H9 (cell line): ENCODE results near the gene MAML3. TPM values are rescaled to one million over a fixed set of nuclear protein-coding genes. Genes with fewer than 3 reads are reported as not detected.

ENCODE experiments used
- DNase-seq: peaks from one replicate; pipeline ENCODE4 v3.0.0-alpha.2; 2017
- H2AFZ ChIP-seq: one replicate; pipeline ENCODE4 v1.6.1; 2013; ENCODE audit warnings: mild to moderate bottlenecking, low read length, control low read depth, moderate library complexity
- H2AK5ac ChIP-seq: 2 replicates; pipeline ENCODE4 v1.6.1; 2013; ENCODE audit warnings: low read length, control low read depth, mixed read lengths; ENCODE audit not compliant: insufficient read length
- H2BK120ac ChIP-seq: one replicate; pipeline ENCODE4 v1.6.1; 2013; ENCODE audit warnings: low read depth, mild to moderate bottlenecking, low read length, control low read depth, inconsistent platforms; ENCODE audit not compliant: poor library complexity, severe bottlenecking
- H2BK12ac ChIP-seq: 2 replicates; pipeline ENCODE4 v1.6.1; 2013; ENCODE audit warnings: low read length, control low read depth, mixed read lengths, low read depth; ENCODE audit not compliant: insufficient read length
- H2BK15ac ChIP-seq: 2 replicates; pipeline ENCODE4 v1.6.1; 2013; ENCODE audit warnings: low read depth, low read length, control low read depth
- H2BK20ac ChIP-seq: one replicate; pipeline ENCODE4 v1.6.1; 2013; ENCODE audit warnings: low read depth, mild to moderate bottlenecking, low read length, control low read depth, inconsistent platforms; ENCODE audit not compliant: poor library complexity, severe bottlenecking
- H2BK5ac ChIP-seq: 2 replicates; pipeline ENCODE4 v1.6.1; 2013; ENCODE audit warnings: low read length, control low read depth, mixed read lengths; ENCODE audit not compliant: insufficient read length
- H3K14ac ChIP-seq: 2 replicates; pipeline ENCODE4 v1.6.1; 2013; ENCODE audit warnings: low read length, control low read depth; ENCODE audit not compliant: insufficient read depth
- H3K18ac ChIP-seq: 2 replicates; pipeline ENCODE4 v1.6.1; 2013; ENCODE audit warnings: low read depth, mild to moderate bottlenecking, mixed read lengths, low read length, control low read depth; ENCODE audit not compliant: insufficient read length
- H3K23ac ChIP-seq: 2 replicates; pipeline ENCODE4 v1.6.1; 2013; ENCODE audit warnings: low read length, control low read depth, mixed read lengths, low read depth; ENCODE audit not compliant: insufficient read length
- H3K23me2 ChIP-seq: 2 replicates; pipeline ENCODE4 v1.6.1; 2013; ENCODE audit warnings: low read depth, mild to moderate bottlenecking, mixed read lengths, low read length, control low read depth; ENCODE audit not compliant: insufficient read length, poor library complexity, severe bottlenecking
- H3K27ac ChIP-seq: 2 replicates; pipeline ENCODE4 v1.5.1; 2013; ENCODE audit warnings: low read length, control low read depth, mixed read lengths, low read depth; ENCODE audit not compliant: insufficient read length
- H3K27me3 ChIP-seq: 2 replicates; pipeline ENCODE4 v1.6.1; 2013; ENCODE audit warnings: low read length, control low read depth, inconsistent platforms; ENCODE audit not compliant: insufficient read depth
- H3K4ac ChIP-seq: 2 replicates; pipeline ENCODE4 v1.6.1; 2013; ENCODE audit warnings: low read depth, mild to moderate bottlenecking, control low read depth, inconsistent platforms, low read length, moderate library complexity
- H3K4me1 ChIP-seq: 2 replicates; pipeline ENCODE4 v1.6.1; 2013; ENCODE audit warnings: low read length, control low read depth, inconsistent platforms; ENCODE audit not compliant: insufficient read depth
- H3K4me2 ChIP-seq: 2 replicates; pipeline ENCODE4 v1.6.1; 2013; ENCODE audit warnings: low read length, control low read depth, mixed read lengths; ENCODE audit not compliant: insufficient read length, insufficient read depth
- H3K56ac ChIP-seq: 2 replicates; pipeline ENCODE4 v1.6.1; 2013; ENCODE audit warnings: low read depth, mild to moderate bottlenecking, mixed read lengths, low read length, control low read depth; ENCODE audit not compliant: insufficient read length
- H3K79me1 ChIP-seq: 2 replicates; pipeline ENCODE4 v1.6.1; 2013; ENCODE audit warnings: low read depth, mild to moderate bottlenecking, moderate library complexity, low read length, control low read depth, inconsistent platforms; ENCODE audit not compliant: insufficient read depth, poor library complexity, severe bottlenecking
- H3K79me2 ChIP-seq: 2 replicates; pipeline ENCODE4 v1.6.1; 2013; ENCODE audit warnings: low read length, control low read depth, inconsistent platforms; ENCODE audit not compliant: insufficient read depth
- H3K9ac ChIP-seq: 2 replicates; pipeline ENCODE4 v1.6.1; 2013; ENCODE audit warnings: low read length, control low read depth, mixed read lengths; ENCODE audit not compliant: insufficient read length; ENCODE audit errors: extremely low read depth
- H3K9me3 ChIP-seq: one replicate; pipeline ENCODE4 v1.6.1; 2013; ENCODE audit warnings: low read depth, low read length, inconsistent platforms; ENCODE audit not compliant: control insufficient read depth
- H3T11ph ChIP-seq: one replicate; pipeline ENCODE4 v1.6.1; 2013; ENCODE audit warnings: mild to moderate bottlenecking, low read length, control low read depth, inconsistent platforms
- H4K20me1 ChIP-seq: one replicate; pipeline ENCODE4 v1.6.1; 2013; ENCODE audit not compliant: control insufficient read depth, insufficient read length, insufficient read depth
- H4K5ac ChIP-seq: 2 replicates; pipeline ENCODE4 v1.6.1; 2013; ENCODE audit warnings: low read depth, mild to moderate bottlenecking, mixed read lengths, low read length, control low read depth; ENCODE audit not compliant: insufficient read length
- H4K8ac ChIP-seq: replicated peaks from 2 replicates; pipeline ENCODE4 v1.6.1; 2013; ENCODE audit warnings: low read length, control low read depth, mixed read lengths, low read depth; ENCODE audit not compliant: insufficient read length
- H4K91ac ChIP-seq: 2 replicates; pipeline ENCODE4 v1.6.1; 2013; ENCODE audit warnings: low read depth, mild to moderate bottlenecking, moderate library complexity, mixed read lengths, low read length, control low read depth; ENCODE audit not compliant: insufficient read length
- H3K27ac Mint-ChIP-seq, 3 experiments: 2 replicates in 2 of 3; 3 replicates in 1 of 3; pipeline ENCODE4 v1.8.0; 2020 to 2021; ENCODE audit warnings: mixed read lengths in 3 of 3, mild to moderate bottlenecking in 1 of 3, moderate library complexity in 1 of 3
- H3K27me3 Mint-ChIP-seq: 2 replicates; pipeline ENCODE4 v1.8.0; 2021; ENCODE audit warnings: low read depth, mild to moderate bottlenecking, moderate library complexity, mixed read lengths
- H3K36me3 Mint-ChIP-seq, 3 experiments: 2 replicates in 2 of 3; 3 replicates in 1 of 3; pipeline ENCODE4 v1.8.0; 2020 to 2021; ENCODE audit warnings: low read depth in 3 of 3, mixed read lengths in 3 of 3; ENCODE audit not compliant: insufficient read depth in 1 of 3
- H3K4me1 Mint-ChIP-seq, 2 experiments: 2 replicates each; pipeline ENCODE4 v1.8.0; 2020; ENCODE audit warnings: mixed read lengths in 2 of 2
- H3K4me3 Mint-ChIP-seq, 2 experiments: 2 replicates in 1 of 2; 3 replicates in 1 of 2; pipeline ENCODE4 v1.8.0; 2020 to 2021; ENCODE audit warnings: mild to moderate bottlenecking in 2 of 2, mixed read lengths in 2 of 2, moderate library complexity in 1 of 2
- H3K9me3 Mint-ChIP-seq, 2 experiments: 2 replicates in 1 of 2; 3 replicates in 1 of 2; pipeline ENCODE4 v1.8.0; 2020; ENCODE audit warnings: mild to moderate bottlenecking in 2 of 2, mixed read lengths in 2 of 2, moderate library complexity in 1 of 2
- CTCF ChIP-seq: fragments of 200-600 bp; sonication (generic); conservative IDR thresholded peaks from 3 replicates; pipeline ENCODE4 v1.8.0; 2021; ENCODE audit warnings: antibody characterized with exemption, mild to moderate bottlenecking
- WGBS: extraction: QIAGEN DNeasy Blood & Tissue Kit; methylation state at CpG from one replicate; pipeline ENCODE4 v1.1.7; 2013; ENCODE audit warnings: missing lambda C conversion rate, low lambda C conversion rate, mixed read lengths; ENCODE audit not compliant: insufficient read length; ENCODE audit errors: extremely low coverage; 5-methylcytosine and 5-hydroxymethylcytosine counted together
- total RNA-seq: library from RNA; stranded (reverse); gene quantifications from 2 replicates; pipeline ENCODE4 v1.2.1, GENCODE V29; 2021

MAML3 gene
- total RNA-seq, 1 experiment from 2014 or later = 3.9 TPM

DNA sequence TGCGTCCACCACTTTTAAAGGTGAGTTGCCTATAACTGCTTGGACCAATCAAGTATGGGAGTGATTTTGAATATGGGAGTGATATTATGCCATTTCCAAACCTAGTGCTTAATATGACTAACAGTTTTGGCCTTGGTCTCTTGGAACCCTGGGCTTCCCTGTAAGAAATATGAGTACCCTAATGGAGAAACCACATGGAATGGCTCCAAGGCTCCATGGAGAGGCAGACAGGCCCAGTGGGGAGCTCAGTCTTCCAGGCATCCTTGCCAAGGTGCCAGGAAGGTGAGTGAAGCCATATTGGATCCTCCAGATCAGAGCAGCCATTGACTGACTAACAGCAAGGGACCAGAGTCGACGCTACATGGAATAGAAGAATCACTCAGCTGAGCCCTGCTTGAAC is 53.2 kb downstream of the MAML3 start:
- no peaks in the 10 kb centered on the region for H3K27me3 ChIP-seq
- TF ChIP-seq CTCF = no peak

More for the DNA sequence above, 53.2 kb downstream of the MAML3 start:
- no peaks in the 10 kb centered on the region for H3K79me1 ChIP-seq
- H3K4ac ChIP-seq = no peak overlapping the region
- no peaks in the 10 kb centered on the region for H3K23me2 ChIP-seq
- no peaks in the 10 kb centered on the region for H3K4me1 ChIP-seq
- DNase-seq = no peak
- WGBS = no CpG with 5 or more reads among the region's 3 CpGs
- no peak overlapping the region for H3K23ac ChIP-seq
- no peak overlapping the region for H3K9ac ChIP-seq
- no peaks in the 10 kb centered on the region for H3K9me3 ChIP-seq
- no peak overlapping the region for H2BK120ac ChIP-seq
- no peak overlapping the region for H4K8ac ChIP-seq
- Mint-ChIP-seq H3K36me3 (no peaks in the 10 kb centered on the region), H3K27ac (no peak overlapping the region), H3K4me1 (peaks cover under 1 to 9% of the 10 kb centered on the region in 2 experiments), H3K4me3 (no peak overlapping the region), H3K27me3 (no peaks in the 10 kb centered on the region; the same call in 1 of the 2 replicates), H3K9me3 (no peaks in the 10 kb centered on the region)
- no peak overlapping the region for H4K5ac ChIP-seq
- no peak overlapping the region for H2AFZ ChIP-seq
- H4K20me1 ChIP-seq = no peaks in the 10 kb centered on the region
- H3K14ac ChIP-seq = no peak overlapping the region
- no peak overlapping the region for H2AK5ac ChIP-seq
- no peak overlapping the region for H2BK12ac ChIP-seq
- no peak overlapping the region for H2BK15ac ChIP-seq
- no peak overlapping the region for H3K4me2 ChIP-seq
- H2BK20ac ChIP-seq = no peak overlapping the region
- no peak overlapping the region for H3K27ac ChIP-seq
- H3T11ph ChIP-seq = no peak overlapping the region
- no peak overlapping the region for H3K56ac ChIP-seq
- H4K91ac ChIP-seq = no peak overlapping the region
- no peaks in the 10 kb centered on the region for H3K79me2 ChIP-seq
- H3K18ac ChIP-seq = no peak overlapping the region
- no peak overlapping the region for H2BK5ac ChIP-seq
